Body of pancreas (tissue), 4 donors: ENCODE data around the gene RUNX2.

Experiments
- CTCF ChIP-seq, 7 experiments: fragments of 450-650 bp in 4 of 7; fragments of 200-600 bp in 3 of 7; sonication (generic) in 3 of 7; IDR thresholded peaks; one replicate each; pipeline ENCODE4 v1.5.1; 2016 to 2019; ENCODE audit warnings: antibody characterized with exemption in 7 of 7
- POLR2A ChIP-seq, 3 donors: fragments of 450-650 bp; IDR thresholded peaks; one replicate each; pipeline ENCODE4 v1.6.1; 2016; ENCODE audit warnings: antibody characterized with exemption in 3 of 3, mild to moderate bottlenecking in 2 of 3

GRCh38 chr6:45491048-45491735 lies 163.1 kb downstream of the RUNX2 start:
- TF ChIP-seq POLR2A (IDR thresholded peaks at IDR 0.05) (no peak), CTCF (IDR thresholded peaks at IDR 0.05) (no peak)
